ENCODE data around the gene TRMT2A. TPM values are rescaled to one million over a fixed set of nuclear protein-coding genes. Genes with fewer than 3 reads are reported as not detected.

The TRMT2A gene
- 44.8 TPM for total RNA-seq (ENCODE audit: unreplicated experiment)
- long read RNA-seq, transcript TRMT2A-201 (12 exons, 2,964 nt): major isoform, 18 of 32 reads
- long read RNA-seq, partial matches to known transcripts: 3 of 32 reads
- long read RNA-seq, other reads (novel, unspliced or antisense): 6 of 32 reads

GRCh38 chr22:20116951-20117632, at the start of gene TRMT2A:
TSS of gene TRMT2A (minus strand) at chr22:20117226. CDS start at chr22:20116906, 320 bp downstream.
- TF ChIP-seq CTCF (IDR thresholded peaks at IDR 0.05; ENCODE audit: unreplicated experiment): no peak
- DNase-seq (ENCODE audit: low spot score): peak; percentile 99
- H3K36me3 Mint-ChIP-seq (ENCODE audit: low read depth, unreplicated experiment): peaks cover 12% of the 10 kb centered on the region
- peaks cover 5% of the 10 kb centered on the region for H3K27me3 Mint-ChIP-seq (ENCODE audit: unreplicated experiment)
- H3K4me3 Mint-ChIP-seq (ENCODE audit: unreplicated experiment): peak within 1 kb of the TSS; percentile 94
- peaks cover 20% of the 10 kb centered on the region for H3K4me1 Mint-ChIP-seq (ENCODE audit: unreplicated experiment)
- peak within 1 kb of the TSS; percentile 78 for H3K27ac Mint-ChIP-seq (ENCODE audit: unreplicated experiment)
- no peaks in the 10 kb centered on the region for H3K9me3 Mint-ChIP-seq (ENCODE audit: unreplicated experiment)

GRCh38 chr22:20166703-20167102, 49.7 kb upstream of the TRMT2A start:
- no peak for DNase-seq (ENCODE audit: low spot score)
- Mint-ChIP-seq H3K27ac (ENCODE audit: unreplicated experiment) (no peak overlapping the region), H3K9me3 (ENCODE audit: unreplicated experiment) (no peaks in the 10 kb centered on the region), H3K36me3 (ENCODE audit: low read depth, unreplicated experiment) (peaks cover 4% of the 10 kb centered on the region), H3K27me3 (ENCODE audit: unreplicated experiment) (peaks cover 5% of the 10 kb centered on the region), H3K4me3 (ENCODE audit: unreplicated experiment) (no peak overlapping the region), H3K4me1 (ENCODE audit: unreplicated experiment) (no peaks in the 10 kb centered on the region)
- no peak for TF ChIP-seq CTCF (IDR thresholded peaks at IDR 0.05; ENCODE audit: unreplicated experiment)

- Mint-ChIP-seq H3K4me1 (ENCODE audit: unreplicated experiment) (no peaks in the 10 kb centered on the region), H3K27ac (ENCODE audit: unreplicated experiment) (no peak overlapping the region), H3K36me3 (ENCODE audit: low read depth, unreplicated experiment) (peaks cover 4% of the 10 kb centered on the region), H3K9me3 (ENCODE audit: unreplicated experiment) (no peaks in the 10 kb centered on the region), H3K27me3 (ENCODE audit: unreplicated experiment) (peaks cover 5% of the 10 kb centered on the region), H3K4me3 (ENCODE audit: unreplicated experiment) (no peak overlapping the region)
- no peak for TF ChIP-seq CTCF (IDR thresholded peaks at IDR 0.05; ENCODE audit: unreplicated experiment)
- no peak for DNase-seq (ENCODE audit: low spot score)
Observed at GRCh38 chr22:20165913-20166312, 48.9 kb upstream of the TRMT2A start.

GRCh38 chr22:20165421-20165820, 48.4 kb upstream of the TRMT2A start:
- TF ChIP-seq CTCF (IDR thresholded peaks at IDR 0.05; ENCODE audit: unreplicated experiment): no peak
- H3K9me3 Mint-ChIP-seq (ENCODE audit: unreplicated experiment): no peaks in the 10 kb centered on the region
- H3K27me3 Mint-ChIP-seq (ENCODE audit: unreplicated experiment): peaks cover 5% of the 10 kb centered on the region
- no peaks in the 10 kb centered on the region for H3K4me1 Mint-ChIP-seq (ENCODE audit: unreplicated experiment)
- H3K4me3 Mint-ChIP-seq (ENCODE audit: unreplicated experiment): no peak overlapping the region
- no peak for DNase-seq (ENCODE audit: low spot score)
- peaks cover 4% of the 10 kb centered on the region for H3K36me3 Mint-ChIP-seq (ENCODE audit: low read depth, unreplicated experiment)
- H3K27ac Mint-ChIP-seq (ENCODE audit: unreplicated experiment): no peak overlapping the region

GRCh38 chr22:20164863-20165262, 47.8 kb upstream of the TRMT2A start:
- Mint-ChIP-seq H3K27me3 (ENCODE audit: unreplicated experiment) (peaks cover 5% of the 10 kb centered on the region), H3K36me3 (ENCODE audit: low read depth, unreplicated experiment) (peaks cover 4% of the 10 kb centered on the region), H3K9me3 (ENCODE audit: unreplicated experiment) (no peaks in the 10 kb centered on the region), H3K4me1 (ENCODE audit: unreplicated experiment) (no peaks in the 10 kb centered on the region), H3K27ac (ENCODE audit: unreplicated experiment) (no peak overlapping the region), H3K4me3 (ENCODE audit: unreplicated experiment) (no peak overlapping the region)
- DNase-seq (ENCODE audit: low spot score): no peak
- TF ChIP-seq CTCF (IDR thresholded peaks at IDR 0.05; ENCODE audit: unreplicated experiment): no peak

All from endothelial cell (in vitro differentiated cells).